GM19397 (cell line): ENCODE measurements around the gene CD8B.
A peak's percentile ranks its signal among the peaks of the same experiment; 100 is the strongest.
"Not testable (repeated sequence)": the region's sequence is repeated elsewhere in the genome, so short reads cannot be mapped to it uniquely, and the experiment has no call there.

ENCODE experiments used
- ATAC-seq: cut with Tn5 transposase; IDR thresholded peaks from one replicate; pipeline ENCODE4 v1.9.1; 2021; ENCODE audit warnings: mild to moderate bottlenecking, moderate library complexity; ENCODE audit not compliant: unreplicated experiment

Gene CD8B

GRCh38 chr2:86836915-86837695 is 24.6 kb downstream of the CD8B start:
- not testable (repeated sequence) for ATAC-seq

- ATAC-seq: not testable (repeated sequence)
These were observed 26.2 kb downstream of the CD8B start for GRCh38 chr2:86835548-86835889.

GRCh38 chr2:86833315-86833714 is 28.4 kb downstream of the CD8B start:
- no peak for ATAC-seq

GRCh38 chr2:86832334-86833096 is 29.2 kb downstream of the CD8B start:
- no peak for ATAC-seq

- no peak for ATAC-seq
These were observed 30.1 kb downstream of the CD8B start for GRCh38 chr2:86831537-86831936.

- ATAC-seq: no peak
These were observed 34.7 kb downstream of the CD8B start for GRCh38 chr2:86826951-86827350.

- ATAC-seq: no peak
These were observed 35.8 kb downstream of the CD8B start for GRCh38 chr2:86825693-86826381.

GRCh38 chr2:86825036-86825692 is 36.5 kb downstream of the CD8B start:
- no peak for ATAC-seq

GRCh38 chr2:86822668-86823345 is 38.9 kb downstream of the CD8B start:
- ATAC-seq: no peak

GRCh38 chr2:86821842-86822241 is 39.8 kb downstream of the CD8B start:
- ATAC-seq: no peak

- no peak for ATAC-seq
These were observed 40.4 kb downstream of the CD8B start for GRCh38 chr2:86821306-86821705.

- ATAC-seq: no peak
These were observed 42.7 kb downstream of the CD8B start for GRCh38 chr2:86818957-86819356.

GRCh38 chr2:86818114-86818801 is 43.4 kb downstream of the CD8B start:
- no peak for ATAC-seq

GRCh38 chr2:86815611-86816010 is 46.1 kb downstream of the CD8B start:
- ATAC-seq: no peak

- no peak for ATAC-seq
These were observed 52.1 kb downstream of the CD8B start for GRCh38 chr2:86809481-86810121.

- ATAC-seq: peak; percentile 91
These were observed 53.1 kb downstream of the CD8B start for GRCh38 chr2:86808315-86809161.

GRCh38 chr2:86807468-86808275 is 54.0 kb downstream of the CD8B start:
- ATAC-seq: no peak

- no peak for ATAC-seq
These were observed 54.6 kb downstream of the CD8B start for GRCh38 chr2:86807133-86807467.
